MM.1S (cell line): Measurements from ENCODE around the gene EPN1.
"Not testable (repeated sequence)": the region's sequence is repeated elsewhere in the genome, so short reads cannot be mapped to it uniquely, and the experiment has no call there.

Experiments used
- DNase-seq: peaks from one replicate; pipeline ENCODE4 v3.0.0-alpha.2; 2015
- H2AFZ ChIP-seq: fragments of 300-600 bp; sonication (generic); 2 replicates; pipeline ENCODE4 v1.6.0; 2016; ENCODE audit warnings: antibody characterized with exemption, low read length
- H3F3A ChIP-seq: fragments of 300-600 bp; sonication (generic); 2 replicates; pipeline ENCODE4 v1.6.1; 2016; ENCODE audit warnings: mild to moderate bottlenecking, antibody characterized with exemption, low read length, moderate library complexity, mixed read lengths; ENCODE audit not compliant: insufficient read depth
- H3K27ac ChIP-seq: fragments of 300-600 bp; sonication (generic); 2 replicates; pipeline ENCODE4 v1.5.1; 2016; ENCODE audit warnings: mild to moderate bottlenecking, low read length
- H3K27me3 ChIP-seq: fragments of 300-600 bp; sonication (generic); replicated peaks from 2 replicates; pipeline ENCODE4 v1.6.0; 2016; ENCODE audit warnings: low read length; ENCODE audit not compliant: insufficient read depth
- H3K36me3 ChIP-seq: fragments of 300-600 bp; sonication (generic); replicated peaks from 2 replicates; pipeline ENCODE4 v1.6.1; 2016; ENCODE audit warnings: mild to moderate bottlenecking, low read length, mixed read lengths; ENCODE audit not compliant: insufficient read depth
- H3K4me1 ChIP-seq: fragments of 300-600 bp; sonication (generic); 2 replicates; pipeline ENCODE4 v1.6.1; 2016; ENCODE audit warnings: low read length, mixed read lengths
- H3K4me2 ChIP-seq: fragments of 300-600 bp; sonication (generic); 2 replicates; pipeline ENCODE4 v1.6.0; 2016; ENCODE audit warnings: low read depth, low read length
- H3K4me3 ChIP-seq: fragments of 300-600 bp; sonication (generic); 2 replicates; pipeline ENCODE4 v1.5.1; 2016; ENCODE audit warnings: low read length, mixed read lengths
- H3K79me2 ChIP-seq: fragments of 300-600 bp; sonication (generic); 2 replicates; pipeline ENCODE4 v1.6.1; 2016; ENCODE audit warnings: mixed run types, low read length, mixed read lengths
- H3K9ac ChIP-seq: fragments of 300-600 bp; sonication (generic); 2 replicates; pipeline ENCODE4 v1.6.1; 2016; ENCODE audit warnings: low read length, mixed read lengths
- H3K9me2 ChIP-seq: fragments of 300-600 bp; sonication (generic); replicated peaks from 2 replicates; pipeline ENCODE4 v1.6.1; 2016; ENCODE audit warnings: mild to moderate bottlenecking, low read length, mixed read lengths; ENCODE audit not compliant: insufficient read depth
- H3K9me3 ChIP-seq: fragments of 300-600 bp; sonication (generic); replicated peaks from 2 replicates; pipeline ENCODE4 v1.6.1; 2016; ENCODE audit warnings: mild to moderate bottlenecking, low read length, mixed read lengths; ENCODE audit not compliant: insufficient read depth
- H4K20me1 ChIP-seq: fragments of 300-600 bp; sonication (generic); 2 replicates; pipeline ENCODE4 v1.6.1; 2016; ENCODE audit warnings: mild to moderate bottlenecking, low read length, moderate library complexity, mixed read lengths; ENCODE audit not compliant: insufficient read depth
- EZH2 ChIP-seq: fragments of 300-600 bp; sonication (generic); optimal IDR thresholded peaks from 2 replicates; pipeline ENCODE3; 2017; ENCODE audit warnings: low read depth, mild to moderate bottlenecking, antibody characterized with exemption, low read length, mixed read lengths
- EZH2phosphoT487 ChIP-seq: fragments of 300-600 bp; sonication (generic); IDR thresholded peaks from 2 replicates; pipeline ENCODE4 v1.6.1; 2018; ENCODE audit warnings: antibody characterized with exemption, low read length
- TF ChIP-seq, protein P1 (sequence below): fragments of 300-600 bp; sonication (generic); IDR thresholded peaks from 2 replicates; pipeline ENCODE4 v1.5.1; 2016; ENCODE audit warnings: antibody characterized with exemption, low read length, mixed read lengths

The EPN1 gene

DNA sequence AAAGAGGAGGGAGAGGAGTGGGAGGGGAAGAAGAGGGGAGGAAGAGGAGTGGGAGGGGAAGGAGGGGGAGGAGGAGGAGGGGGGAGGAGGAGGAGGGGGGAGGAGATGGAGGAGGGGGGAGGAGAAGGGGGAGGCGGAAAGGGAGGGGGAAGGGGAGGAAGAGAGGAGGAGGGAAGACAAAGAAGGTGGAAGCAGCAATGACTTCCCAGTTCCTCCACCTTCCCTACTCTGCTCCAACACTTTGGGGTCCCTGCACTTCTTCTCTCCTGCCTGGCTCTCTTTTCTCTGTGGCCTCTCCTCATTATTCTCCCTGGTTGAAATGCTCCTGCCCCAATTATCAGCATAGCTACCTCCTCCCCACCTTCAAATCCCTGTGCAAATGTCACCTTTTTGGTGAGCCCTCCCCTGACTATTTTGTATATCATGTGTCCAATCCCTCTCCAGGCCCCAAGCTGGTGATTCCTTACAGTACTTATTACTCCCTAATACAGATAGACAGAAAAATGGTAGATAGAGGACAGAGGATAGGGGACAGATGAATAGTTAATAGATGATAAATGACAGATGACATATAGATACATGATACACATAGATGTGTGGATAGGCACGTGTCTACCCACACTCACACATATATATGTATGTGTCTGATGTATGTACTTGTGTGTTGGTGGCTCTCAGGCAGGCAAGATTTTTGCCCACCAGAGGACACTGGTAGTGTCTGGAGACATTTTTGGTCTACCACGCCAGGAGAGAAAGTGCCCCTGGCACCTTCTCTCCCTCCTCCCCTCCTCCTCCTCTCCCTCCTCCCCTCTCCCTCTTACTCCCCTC, 38.0 kb downstream of the EPN1 start:
- Histone ChIP-seq H3K36me3 (no peaks in the 10 kb centered on the region), H3K9ac (no peak overlapping the region), H2AFZ (no peak overlapping the region), H3K4me3 (no peak overlapping the region), H4K20me1 (no peaks in the 10 kb centered on the region), H3K9me2 (no peaks in the 10 kb centered on the region), H3F3A (no peaks in the 10 kb centered on the region), H3K79me2 (no peaks in the 10 kb centered on the region), H3K9me3 (no peaks in the 10 kb centered on the region), H3K27ac (no peak overlapping the region), H3K27me3 (peaks cover 47% of the 10 kb centered on the region), H3K4me1 (no peaks in the 10 kb centered on the region), H3K4me2 (no peak overlapping the region)
- TF ChIP-seq, protein P1, sequence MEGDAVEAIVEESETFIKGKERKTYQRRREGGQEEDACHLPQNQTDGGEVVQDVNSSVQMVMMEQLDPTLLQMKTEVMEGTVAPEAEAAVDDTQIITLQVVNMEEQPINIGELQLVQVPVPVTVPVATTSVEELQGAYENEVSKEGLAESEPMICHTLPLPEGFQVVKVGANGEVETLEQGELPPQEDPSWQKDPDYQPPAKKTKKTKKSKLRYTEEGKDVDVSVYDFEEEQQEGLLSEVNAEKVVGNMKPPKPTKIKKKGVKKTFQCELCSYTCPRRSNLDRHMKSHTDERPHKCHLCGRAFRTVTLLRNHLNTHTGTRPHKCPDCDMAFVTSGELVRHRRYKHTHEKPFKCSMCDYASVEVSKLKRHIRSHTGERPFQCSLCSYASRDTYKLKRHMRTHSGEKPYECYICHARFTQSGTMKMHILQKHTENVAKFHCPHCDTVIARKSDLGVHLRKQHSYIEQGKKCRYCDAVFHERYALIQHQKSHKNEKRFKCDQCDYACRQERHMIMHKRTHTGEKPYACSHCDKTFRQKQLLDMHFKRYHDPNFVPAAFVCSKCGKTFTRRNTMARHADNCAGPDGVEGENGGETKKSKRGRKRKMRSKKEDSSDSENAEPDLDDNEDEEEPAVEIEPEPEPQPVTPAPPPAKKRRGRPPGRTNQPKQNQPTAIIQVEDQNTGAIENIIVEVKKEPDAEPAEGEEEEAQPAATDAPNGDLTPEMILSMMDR: no peak
- TF ChIP-seq EZH2 (no peak), EZH2phosphoT487 (no peak)
- DNase-seq: no peak

DNA sequence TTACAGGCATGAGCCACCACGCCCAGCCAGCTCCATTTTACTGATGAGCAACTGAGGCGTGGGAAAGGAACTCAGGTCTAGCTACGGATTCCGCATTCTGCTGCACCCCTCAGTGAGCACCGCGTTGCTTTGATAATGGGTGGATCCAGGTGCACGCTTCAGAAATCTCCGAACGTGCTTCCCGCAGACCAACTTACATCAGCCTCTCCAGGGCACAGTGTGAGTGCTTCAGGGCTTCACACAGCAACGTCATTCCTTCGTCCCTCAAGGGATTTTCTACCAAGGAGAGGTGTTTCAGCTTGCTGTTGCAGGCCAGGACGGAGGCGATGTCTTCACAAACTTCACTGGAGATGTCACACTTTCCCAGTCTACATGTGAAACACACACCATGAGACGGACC, 41.5 kb downstream of the EPN1 start:
- no peak overlapping the region for H3K9ac ChIP-seq
- H3K27me3 ChIP-seq: peaks cover 74% of the 10 kb centered on the region
- TF ChIP-seq EZH2phosphoT487 (no peak), EZH2 (no peak)
- TF ChIP-seq, protein P1: no peak

DNA sequence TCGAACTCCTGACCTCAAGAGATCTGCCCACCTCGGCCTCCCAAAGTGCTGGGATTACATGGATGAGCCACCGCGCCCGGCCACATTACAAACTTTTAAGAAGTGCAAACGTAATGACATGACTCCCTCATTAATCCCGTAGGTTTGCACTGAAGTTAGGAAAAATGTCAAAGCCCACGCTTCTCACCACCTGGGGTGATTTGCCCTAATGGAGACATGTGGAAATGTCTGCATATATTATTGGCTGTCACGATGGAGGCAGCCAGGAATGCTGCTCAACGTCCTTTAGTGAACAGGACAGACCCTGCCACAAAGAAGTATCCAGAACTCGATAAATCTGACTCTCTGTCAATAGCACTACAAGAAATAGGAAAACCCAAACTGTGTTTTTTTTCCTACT, 42.2 kb downstream of the EPN1 start:
- no peaks in the 10 kb centered on the region for H3K9me3 ChIP-seq
- H3K27me3 ChIP-seq: peaks cover 73% of the 10 kb centered on the region

More for the DNA sequence above, 41.5 kb downstream of the EPN1 start:
- H3K9me3 ChIP-seq: no peaks in the 10 kb centered on the region
- H3K4me3 ChIP-seq: no peak overlapping the region
- no peaks in the 10 kb centered on the region for H3K9me2 ChIP-seq
- H3F3A ChIP-seq: no peaks in the 10 kb centered on the region
- H3K36me3 ChIP-seq: no peaks in the 10 kb centered on the region
- no peak overlapping the region for H3K27ac ChIP-seq
- H2AFZ ChIP-seq: no peak overlapping the region
- H3K4me1 ChIP-seq: no peaks in the 10 kb centered on the region
- H4K20me1 ChIP-seq: no peaks in the 10 kb centered on the region
- no peak for DNase-seq
- H3K79me2 ChIP-seq: no peaks in the 10 kb centered on the region
- no peak overlapping the region for H3K4me2 ChIP-seq

DNA sequence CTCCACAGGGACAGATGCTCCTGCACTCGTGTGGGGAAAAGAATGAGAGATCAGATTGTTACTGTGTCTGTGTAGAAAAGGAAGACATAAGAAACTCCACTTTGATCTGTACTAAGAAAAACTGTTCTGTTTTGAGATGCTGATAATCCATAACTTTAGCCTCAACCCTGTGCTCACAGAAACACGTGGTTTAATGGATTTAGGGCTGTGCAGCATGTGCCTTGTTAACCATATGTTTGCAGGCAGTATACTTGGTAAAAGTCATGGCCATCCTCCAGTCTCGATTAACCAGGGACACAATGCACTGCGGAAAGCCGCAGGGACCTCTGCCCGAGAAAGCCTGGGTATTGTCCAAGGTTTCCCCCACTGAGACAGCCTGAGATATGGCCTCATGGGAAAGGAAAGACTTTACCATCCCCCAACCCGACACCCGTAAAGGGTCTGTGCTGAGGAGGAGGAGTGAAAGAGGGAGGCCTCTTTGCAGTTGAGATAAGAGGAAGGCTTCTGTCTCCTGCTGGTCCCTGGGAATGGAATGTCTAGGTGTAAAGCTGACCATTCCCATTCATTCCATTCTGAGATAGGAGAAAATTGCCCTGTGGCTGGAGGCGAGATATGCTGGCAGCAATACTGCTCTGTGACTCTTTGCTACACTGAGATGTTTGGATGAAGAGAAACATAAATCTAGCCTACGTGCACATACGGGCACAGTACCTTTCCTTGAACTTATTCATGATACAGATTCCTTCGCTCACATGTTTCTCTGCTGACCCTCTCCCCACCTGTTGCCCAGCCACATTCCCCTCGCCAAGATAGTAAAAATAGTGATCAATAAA, 43.1 kb downstream of the EPN1 start:
- not testable (repeated sequence) for H3K4me2 ChIP-seq, H3K79me2 ChIP-seq, H4K20me1 ChIP-seq, H3K4me1 ChIP-seq, H3K36me3 ChIP-seq, H3K9me3 ChIP-seq, H2AFZ ChIP-seq, H3K9me2 ChIP-seq, H3F3A ChIP-seq, H3K4me3 ChIP-seq, H3K27ac ChIP-seq, DNase-seq, H3K9ac ChIP-seq
- peaks cover 73% of the 10 kb centered on the region for H3K27me3 ChIP-seq

More for the DNA sequence above, 42.2 kb downstream of the EPN1 start:
- Histone ChIP-seq H3K79me2 (no peaks in the 10 kb centered on the region), H4K20me1 (no peaks in the 10 kb centered on the region), H2AFZ (no peak overlapping the region), H3K9me2 (no peaks in the 10 kb centered on the region), H3K4me1 (no peaks in the 10 kb centered on the region), H3F3A (no peaks in the 10 kb centered on the region), H3K36me3 (no peaks in the 10 kb centered on the region), H3K27ac (no peak overlapping the region), H3K4me3 (no peak overlapping the region), H3K4me2 (no peak overlapping the region), H3K9ac (no peak overlapping the region)
- DNase-seq: no peak
- TF ChIP-seq EZH2phosphoT487 (no peak), EZH2 (no peak)
- TF ChIP-seq, protein P1: no peak
